Neural cell (in vitro differentiated cells): Measurements from ENCODE around the gene CANT1.

Source experiments
- EP300 ChIP-seq: fragments of 450-650 bp; conservative IDR thresholded peaks from 2 replicates; pipeline ENCODE4 v1.6.1; 2014; ENCODE audit warnings: antibody characterized with exemption, mild to moderate bottlenecking, moderate library complexity; ENCODE audit not compliant: poor library complexity, severe bottlenecking
- EZH2 ChIP-seq: fragments of 200-600, 300-800 bp; shearing (Covaris generic), sonication (generic); IDR thresholded peaks from 2 replicates; pipeline ENCODE4 v1.6.1; 2014; ENCODE audit warnings: antibody characterized with exemption, low read length, borderline replicate concordance, mild to moderate bottlenecking; ENCODE audit not compliant: insufficient read depth, poor library complexity, severe bottlenecking
- POLR2AphosphoS5 ChIP-seq: IDR thresholded peaks from 2 replicates; pipeline ENCODE4 v1.6.1; 2012
- TF ChIP-seq, protein P1 (sequence below): fragments of 450-650 bp; IDR thresholded peaks from 2 replicates; pipeline ENCODE4 v1.5.1; 2014; ENCODE audit warnings: antibody characterized with exemption, mild to moderate bottlenecking, moderate library complexity; ENCODE audit not compliant: poor library complexity, severe bottlenecking
- TF ChIP-seq, protein P2 (sequence below): IDR thresholded peaks from 2 replicates; pipeline ENCODE4 v1.6.1; 2012; ENCODE audit warnings: borderline replicate concordance

- TF ChIP-seq EZH2 (no peak), POLR2AphosphoS5 (no peak), EP300 (no peak)
- TF ChIP-seq, protein P1, sequence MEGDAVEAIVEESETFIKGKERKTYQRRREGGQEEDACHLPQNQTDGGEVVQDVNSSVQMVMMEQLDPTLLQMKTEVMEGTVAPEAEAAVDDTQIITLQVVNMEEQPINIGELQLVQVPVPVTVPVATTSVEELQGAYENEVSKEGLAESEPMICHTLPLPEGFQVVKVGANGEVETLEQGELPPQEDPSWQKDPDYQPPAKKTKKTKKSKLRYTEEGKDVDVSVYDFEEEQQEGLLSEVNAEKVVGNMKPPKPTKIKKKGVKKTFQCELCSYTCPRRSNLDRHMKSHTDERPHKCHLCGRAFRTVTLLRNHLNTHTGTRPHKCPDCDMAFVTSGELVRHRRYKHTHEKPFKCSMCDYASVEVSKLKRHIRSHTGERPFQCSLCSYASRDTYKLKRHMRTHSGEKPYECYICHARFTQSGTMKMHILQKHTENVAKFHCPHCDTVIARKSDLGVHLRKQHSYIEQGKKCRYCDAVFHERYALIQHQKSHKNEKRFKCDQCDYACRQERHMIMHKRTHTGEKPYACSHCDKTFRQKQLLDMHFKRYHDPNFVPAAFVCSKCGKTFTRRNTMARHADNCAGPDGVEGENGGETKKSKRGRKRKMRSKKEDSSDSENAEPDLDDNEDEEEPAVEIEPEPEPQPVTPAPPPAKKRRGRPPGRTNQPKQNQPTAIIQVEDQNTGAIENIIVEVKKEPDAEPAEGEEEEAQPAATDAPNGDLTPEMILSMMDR = no peak
- TF ChIP-seq, protein P2, sequence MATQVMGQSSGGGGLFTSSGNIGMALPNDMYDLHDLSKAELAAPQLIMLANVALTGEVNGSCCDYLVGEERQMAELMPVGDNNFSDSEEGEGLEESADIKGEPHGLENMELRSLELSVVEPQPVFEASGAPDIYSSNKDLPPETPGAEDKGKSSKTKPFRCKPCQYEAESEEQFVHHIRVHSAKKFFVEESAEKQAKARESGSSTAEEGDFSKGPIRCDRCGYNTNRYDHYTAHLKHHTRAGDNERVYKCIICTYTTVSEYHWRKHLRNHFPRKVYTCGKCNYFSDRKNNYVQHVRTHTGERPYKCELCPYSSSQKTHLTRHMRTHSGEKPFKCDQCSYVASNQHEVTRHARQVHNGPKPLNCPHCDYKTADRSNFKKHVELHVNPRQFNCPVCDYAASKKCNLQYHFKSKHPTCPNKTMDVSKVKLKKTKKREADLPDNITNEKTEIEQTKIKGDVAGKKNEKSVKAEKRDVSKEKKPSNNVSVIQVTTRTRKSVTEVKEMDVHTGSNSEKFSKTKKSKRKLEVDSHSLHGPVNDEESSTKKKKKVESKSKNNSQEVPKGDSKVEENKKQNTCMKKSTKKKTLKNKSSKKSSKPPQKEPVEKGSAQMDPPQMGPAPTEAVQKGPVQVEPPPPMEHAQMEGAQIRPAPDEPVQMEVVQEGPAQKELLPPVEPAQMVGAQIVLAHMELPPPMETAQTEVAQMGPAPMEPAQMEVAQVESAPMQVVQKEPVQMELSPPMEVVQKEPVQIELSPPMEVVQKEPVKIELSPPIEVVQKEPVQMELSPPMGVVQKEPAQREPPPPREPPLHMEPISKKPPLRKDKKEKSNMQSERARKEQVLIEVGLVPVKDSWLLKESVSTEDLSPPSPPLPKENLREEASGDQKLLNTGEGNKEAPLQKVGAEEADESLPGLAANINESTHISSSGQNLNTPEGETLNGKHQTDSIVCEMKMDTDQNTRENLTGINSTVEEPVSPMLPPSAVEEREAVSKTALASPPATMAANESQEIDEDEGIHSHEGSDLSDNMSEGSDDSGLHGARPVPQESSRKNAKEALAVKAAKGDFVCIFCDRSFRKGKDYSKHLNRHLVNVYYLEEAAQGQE = no peak
Observed at GRCh38 chr17:79047291-79047920, 37.8 kb upstream of the CANT1 start.
